Dermis microvascular lymphatic vessel endothelial cell (primary cell): Measurements from ENCODE around the gene NR5A1. TPM values are rescaled to one million over a fixed set of nuclear protein-coding genes. Genes with fewer than 3 reads are reported as not detected.

Source experiments
- DNase-seq, 2 donors: peaks; one replicate each; pipeline versions ENCODE4 v3.0.0 to v3.0.0-alpha.2; 2010; ENCODE audit warnings: low read depth in 2 of 2
- total RNA-seq: library from RNA; depleted of rRNA; stranded (reverse); fragments of >200 nt; gene quantifications from 2 replicates; pipeline ENCODE4 v1.2.1, GENCODE V29; 2014

NR5A1 gene
- total RNA-seq, 1 donor from 2014 or later: not detected

GRCh38 chr9:124498499-124499146, 8.6 kb downstream of the NR5A1 start:
- no peak for DNase-seq

- no peak for DNase-seq
These were observed 9.2 kb downstream of the NR5A1 start for GRCh38 chr9:124498040-124498439.

- DNase-seq: no peak
These were observed 9.8 kb downstream of the NR5A1 start for GRCh38 chr9:124497441-124497840.

- DNase-seq: no peak
These were observed 10.7 kb downstream of the NR5A1 start for GRCh38 chr9:124496463-124496862.

- DNase-seq: no peak
These were observed 11.1 kb downstream of the NR5A1 start for GRCh38 chr9:124496075-124496449.

- no peak for DNase-seq
These were observed 11.8 kb downstream of the NR5A1 start for GRCh38 chr9:124495126-124496074.

GRCh38 chr9:124493794-124494479, 13.3 kb downstream of the NR5A1 start:
- no peak for DNase-seq

- no peak for DNase-seq
These were observed 14.0 kb downstream of the NR5A1 start for GRCh38 chr9:124493218-124493617.

- DNase-seq: no peak
These were observed 14.4 kb downstream of the NR5A1 start for GRCh38 chr9:124492818-124493217.

GRCh38 chr9:124491049-124491975, 15.9 kb downstream of the NR5A1 start:
- DNase-seq: no peak

GRCh38 chr9:124490004-124490403, 17.2 kb downstream of the NR5A1 start:
- no peak for DNase-seq

- no peak for DNase-seq
These were observed 18.0 kb downstream of the NR5A1 start for GRCh38 chr9:124489222-124489621.

GRCh38 chr9:124488641-124489210, 18.5 kb downstream of the NR5A1 start:
- DNase-seq: no peak

GRCh38 chr9:124487260-124488182, 19.7 kb downstream of the NR5A1 start:
- DNase-seq: no peak

GRCh38 chr9:124486778-124487259, 20.4 kb downstream of the NR5A1 start:
- no peak for DNase-seq

GRCh38 chr9:124485936-124486335, 21.3 kb downstream of the NR5A1 start:
- no peak for DNase-seq

GRCh38 chr9:124485201-124485600, 22.0 kb downstream of the NR5A1 start:
- DNase-seq: no peak

- DNase-seq: no peak
These were observed 23.7 kb downstream of the NR5A1 start for GRCh38 chr9:124483481-124483880.

GRCh38 chr9:124482431-124483031, 24.7 kb downstream of the NR5A1 start:
- DNase-seq: no peak
